DOHH2 (cell line): ENCODE measurements around the gene SNX5.

Experiments
- CTCF ChIP-seq: fragments of 200-600 bp; sonication (generic); IDR thresholded peaks from one replicate; pipeline ENCODE4 v1.5.1; 2014; ENCODE audit warnings: antibody characterized with exemption, mild to moderate bottlenecking, low read depth, low read length; ENCODE audit not compliant: poor library complexity, severe bottlenecking
- EZH2phosphoT487 ChIP-seq: fragments of 200-600 bp; sonication (generic); IDR thresholded peaks from 2 replicates; pipeline ENCODE4 v1.6.1; 2017; ENCODE audit warnings: borderline replicate concordance, mild to moderate bottlenecking, antibody characterized with exemption, low read length, moderate library complexity, mixed read lengths

GRCh38 chr20:17992847-17993513 is 24.4 kb upstream of the SNX5 start:
- no peak for TF ChIP-seq CTCF
- no peak for TF ChIP-seq EZH2phosphoT487
